NCI-H82 (cell line): ENCODE data around the gene KRTAP5-6.

Experiments
- DNase-seq: peaks from one replicate; lab custom pipeline; 2025; lab: John Stamatoyannopoulos, UW

KRTAP5-6 gene

GRCh38 chr11:1702506-1702905, 5.5 kb downstream of the KRTAP5-6 start:
- DNase-seq, result no peak

DNA sequence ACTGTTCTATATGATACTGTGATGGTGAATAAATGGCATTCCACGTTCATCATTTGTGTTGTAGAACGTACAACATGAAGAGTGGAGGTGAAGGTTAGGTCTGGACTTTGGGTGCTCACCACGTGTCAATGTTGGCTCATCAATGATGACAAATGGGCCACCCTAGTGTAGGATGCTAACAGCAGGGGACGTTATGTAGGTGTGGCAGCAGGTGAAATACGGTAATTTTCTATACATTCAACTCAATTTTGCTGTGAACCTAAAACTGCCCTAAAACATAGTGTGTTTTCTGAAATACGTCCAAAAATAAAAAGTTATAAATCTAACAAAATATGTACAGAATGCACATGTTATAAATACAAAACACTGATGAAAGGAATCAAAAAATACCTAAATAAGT, 6.2 kb downstream of the KRTAP5-6 start:
- DNase-seq, result no peak

GRCh38 chr11:1705126-1706052, 8.4 kb downstream of the KRTAP5-6 start:
- no peak for DNase-seq

DNA sequence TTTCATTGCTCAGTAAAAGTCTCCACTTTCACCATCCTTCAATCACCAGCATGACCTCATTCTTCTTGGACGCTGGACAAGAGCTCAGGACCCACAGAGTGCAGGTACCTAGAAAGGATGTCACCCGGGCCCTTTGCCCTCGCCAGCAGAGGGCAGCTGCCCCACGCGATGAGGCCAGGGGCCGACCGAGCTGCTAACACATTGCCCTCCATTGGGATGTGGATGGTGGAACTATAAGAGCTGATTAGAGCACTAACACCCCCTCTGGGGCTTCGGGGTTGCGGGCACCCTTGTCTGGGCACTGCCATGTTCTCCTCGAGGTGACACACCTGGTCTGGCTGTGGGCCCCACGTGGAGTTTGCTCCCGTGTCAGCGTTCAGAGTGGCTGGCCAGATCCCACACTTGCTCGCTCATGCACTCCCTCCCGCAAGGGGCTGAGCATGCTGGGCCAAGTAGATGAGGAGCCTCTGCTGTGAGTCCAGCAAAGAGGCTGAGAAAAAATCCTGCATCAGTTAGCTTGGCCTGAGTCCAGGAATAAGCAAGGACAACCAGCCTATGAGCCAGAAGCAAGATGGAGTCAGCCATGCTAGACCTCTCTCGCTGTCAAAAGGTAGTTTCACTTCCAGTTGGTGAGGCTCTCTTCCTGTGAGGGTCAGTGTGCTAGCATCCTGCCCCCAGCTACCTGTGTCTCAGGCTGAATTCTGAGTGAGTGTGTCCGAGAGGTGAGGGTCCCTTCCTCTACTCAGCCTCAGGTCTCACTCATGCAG, 9.8 kb downstream of the KRTAP5-6 start:
- peak; percentile 2 for DNase-seq

DNA sequence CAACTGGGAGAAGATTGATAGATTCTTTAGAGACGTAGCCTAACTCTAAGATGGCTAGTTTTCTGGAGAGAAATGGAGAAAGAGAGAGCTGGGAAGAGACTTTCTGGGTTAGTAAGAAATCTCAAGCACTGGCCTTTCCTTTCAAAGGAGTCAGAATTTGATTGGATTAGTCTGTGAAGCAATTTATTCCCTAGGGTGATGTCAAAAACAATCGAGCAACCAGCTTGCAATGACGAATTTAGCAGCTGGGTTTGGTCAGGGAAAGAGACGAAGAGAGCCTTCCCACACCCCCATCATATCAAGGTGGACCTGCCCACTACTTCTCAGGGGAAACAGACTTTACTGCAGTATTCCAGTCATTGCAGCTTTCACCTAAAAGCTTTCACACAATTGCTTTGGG, 10.8 kb downstream of the KRTAP5-6 start:
- DNase-seq, result peak; percentile 9

DNA sequence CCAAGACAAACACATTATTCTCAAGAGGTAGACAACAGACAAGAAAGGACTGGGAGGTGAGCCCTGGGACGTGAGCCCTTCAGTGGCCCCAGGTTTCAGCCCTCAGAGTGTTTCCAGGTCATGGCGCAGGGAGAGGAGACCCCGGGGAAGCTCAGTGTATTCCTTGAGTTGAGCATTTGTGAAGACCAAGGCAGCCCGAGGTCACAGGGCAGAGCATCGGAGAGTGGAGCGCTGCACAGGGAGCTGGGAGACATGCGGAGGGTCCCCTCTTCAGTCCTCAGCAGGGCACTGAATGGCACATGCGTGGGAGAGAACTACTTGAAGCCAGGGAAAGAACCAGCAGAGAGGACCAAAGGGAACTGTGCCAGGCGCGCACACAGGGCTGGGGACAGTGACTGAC, 11.7 kb downstream of the KRTAP5-6 start:
- DNase-seq, result no peak

DNA sequence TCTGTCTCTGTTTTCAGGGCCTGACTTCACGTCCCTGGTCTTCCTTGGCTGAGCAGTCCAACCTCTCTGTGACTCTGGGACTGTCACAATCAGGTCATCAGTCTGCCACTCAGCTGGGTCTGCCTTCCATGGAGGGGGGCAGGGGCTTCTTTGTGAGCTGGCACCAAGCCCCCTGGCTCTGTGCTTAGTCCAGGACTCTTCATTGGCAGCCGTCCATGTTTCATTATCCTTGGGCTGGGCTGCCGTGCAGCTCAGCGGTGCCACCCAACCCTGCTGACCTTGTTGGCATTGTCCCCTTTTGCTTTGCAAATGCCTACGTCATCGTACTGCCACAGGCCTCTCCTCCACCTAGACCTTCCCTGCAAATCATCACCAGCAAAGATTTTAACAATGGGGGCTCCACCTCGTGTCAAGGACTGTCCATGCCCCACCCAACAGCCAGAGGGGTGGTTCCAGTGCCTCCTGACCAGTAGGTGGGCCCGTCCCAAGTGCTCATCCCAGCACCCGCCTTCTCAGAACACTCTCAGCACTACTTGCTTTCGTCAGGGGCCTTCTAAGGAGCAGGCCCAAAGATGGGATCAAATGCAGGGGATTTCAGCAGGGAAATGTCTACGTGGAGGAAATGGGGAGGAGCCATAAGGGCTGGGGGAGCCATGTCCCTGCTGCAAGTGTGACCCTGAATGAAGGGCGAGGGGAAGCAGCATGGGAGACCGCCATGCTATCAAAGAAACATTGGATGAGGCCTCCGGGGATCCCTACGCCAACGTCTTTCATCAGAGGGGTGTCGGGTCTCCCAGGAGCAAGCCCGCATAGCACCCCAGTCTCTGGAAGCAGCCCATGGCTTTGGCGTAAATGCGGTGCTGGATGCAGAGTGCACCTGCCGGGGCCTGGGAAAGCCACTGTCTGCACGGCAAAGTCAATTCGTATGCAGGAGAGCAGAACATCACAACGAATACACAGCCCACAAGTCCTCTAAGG, 18.2 kb downstream of the KRTAP5-6 start:
- DNase-seq, result no peak

- no peak for DNase-seq
Measured at GRCh38 chr11:1717745-1718144, 20.8 kb downstream of the KRTAP5-6 start.

GRCh38 chr11:1718326-1718725, 21.3 kb downstream of the KRTAP5-6 start:
- DNase-seq, result no peak

GRCh38 chr11:1719781-1720180, 22.8 kb downstream of the KRTAP5-6 start:
- DNase-seq, result no peak

DNA sequence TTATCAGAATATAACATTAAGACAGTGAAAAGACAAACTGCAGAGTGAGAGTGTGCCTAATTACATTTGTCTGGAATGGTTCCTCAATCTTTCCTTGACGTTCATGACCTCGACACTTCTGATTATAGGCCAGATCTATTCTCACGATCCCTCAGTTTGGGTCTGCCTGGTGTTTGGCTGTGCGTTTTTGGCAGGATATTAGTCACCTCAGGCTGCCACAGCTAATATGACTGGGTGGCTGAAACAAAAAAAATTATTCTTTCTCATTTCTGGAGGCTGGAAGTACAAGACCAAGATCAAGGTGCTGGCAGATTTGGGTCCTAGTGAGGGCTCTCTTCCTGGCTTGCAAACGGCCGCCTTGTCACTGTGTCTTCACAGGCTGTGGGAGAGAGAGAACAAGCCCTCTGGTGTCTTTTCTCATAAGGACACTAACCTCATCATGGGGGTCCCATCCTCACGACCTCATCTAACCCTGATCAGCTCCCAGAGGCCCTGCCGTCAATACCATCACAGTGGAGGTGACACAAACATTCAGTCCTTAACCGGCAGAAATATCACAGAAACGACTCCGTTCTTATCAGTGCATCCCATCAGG, 30.2 kb downstream of the KRTAP5-6 start:
- no peak for DNase-seq

DNA sequence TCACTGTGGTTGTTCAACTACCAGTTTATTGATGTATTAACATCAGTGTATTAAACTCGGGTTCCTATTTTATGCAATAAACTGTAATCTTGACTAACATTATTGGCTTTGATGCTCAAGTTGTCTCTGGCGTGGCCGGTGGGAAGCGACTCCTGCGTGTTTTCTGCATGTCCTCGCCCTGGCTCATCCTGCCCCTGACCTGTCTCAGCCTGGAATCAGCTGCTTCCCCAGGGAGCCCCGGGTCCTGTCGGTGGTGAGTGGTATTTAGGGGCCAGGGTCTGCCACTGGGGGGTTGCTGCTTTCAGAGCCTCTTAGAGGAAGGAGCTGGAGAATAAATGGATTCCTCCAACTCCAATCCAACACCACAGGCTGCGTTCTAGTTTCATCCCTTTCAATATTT, 30.9 kb downstream of the KRTAP5-6 start:
- DNase-seq, result no peak

- DNase-seq, result no peak
Measured at GRCh38 chr11:1728301-1728700, 31.3 kb downstream of the KRTAP5-6 start.

- DNase-seq, result no peak
Measured at GRCh38 chr11:1728931-1729691, 32.1 kb downstream of the KRTAP5-6 start.

GRCh38 chr11:1729692-1730011, 32.7 kb downstream of the KRTAP5-6 start:
- no peak for DNase-seq

DNA sequence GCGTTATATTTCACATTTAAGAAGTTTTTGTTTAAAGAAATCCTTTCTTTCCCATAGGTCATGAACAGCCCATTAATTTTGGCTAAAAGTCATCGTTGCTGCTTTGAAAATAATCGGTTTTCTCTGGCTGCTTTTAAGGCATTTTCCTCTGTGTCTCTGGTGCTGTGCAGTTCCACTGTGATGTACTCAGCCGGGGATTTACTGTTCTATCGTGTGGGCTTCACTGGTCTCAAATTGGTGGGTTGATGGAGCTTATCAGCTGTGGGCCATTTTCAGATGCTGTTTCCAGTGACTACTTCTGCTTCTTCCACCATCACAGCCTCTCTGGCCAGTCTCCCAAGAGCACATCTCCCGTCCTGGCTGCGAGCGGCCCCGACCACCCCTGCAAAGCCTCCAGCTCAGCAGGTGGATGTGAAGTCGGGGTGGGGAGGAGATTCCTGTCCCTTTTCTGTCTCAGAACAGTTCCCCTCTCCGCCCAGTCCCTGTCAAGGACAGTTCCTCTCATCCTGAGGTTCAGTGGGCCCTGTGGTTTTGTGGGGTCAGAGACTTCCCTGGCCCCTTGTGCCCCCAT, 33.1 kb downstream of the KRTAP5-6 start:
- DNase-seq, result no peak

GRCh38 chr11:1731451-1732059, 34.6 kb downstream of the KRTAP5-6 start:
- no peak for DNase-seq

DNA sequence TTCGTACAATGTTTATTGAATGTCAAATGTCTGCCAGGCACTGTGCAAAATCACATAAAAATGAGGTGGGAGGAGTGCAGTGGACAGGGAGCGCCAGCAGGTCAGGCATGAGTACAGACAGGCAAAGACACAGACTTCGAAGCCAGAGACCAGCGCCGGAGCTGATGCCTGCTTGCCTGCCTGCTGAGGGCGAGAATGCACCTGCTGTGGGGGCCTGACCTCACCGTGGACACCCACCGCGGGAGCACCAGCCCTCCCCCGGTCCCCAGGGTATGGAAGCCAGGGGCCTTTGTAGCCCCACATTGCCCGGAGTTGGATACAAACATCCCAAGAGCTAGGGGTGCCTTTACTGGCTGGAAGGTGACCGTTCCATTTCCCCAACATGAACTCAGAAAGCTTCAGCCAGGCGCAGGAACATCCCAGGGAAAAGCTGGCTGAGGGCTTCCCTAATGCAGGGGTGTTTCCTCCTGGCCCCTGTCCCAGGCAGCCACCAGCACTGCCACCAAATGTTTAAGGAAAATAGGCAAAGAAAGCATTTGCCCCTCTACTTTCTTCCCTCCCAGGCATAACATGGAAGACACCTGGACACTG, 35.5 kb downstream of the KRTAP5-6 start:
- DNase-seq, result no peak

DNA sequence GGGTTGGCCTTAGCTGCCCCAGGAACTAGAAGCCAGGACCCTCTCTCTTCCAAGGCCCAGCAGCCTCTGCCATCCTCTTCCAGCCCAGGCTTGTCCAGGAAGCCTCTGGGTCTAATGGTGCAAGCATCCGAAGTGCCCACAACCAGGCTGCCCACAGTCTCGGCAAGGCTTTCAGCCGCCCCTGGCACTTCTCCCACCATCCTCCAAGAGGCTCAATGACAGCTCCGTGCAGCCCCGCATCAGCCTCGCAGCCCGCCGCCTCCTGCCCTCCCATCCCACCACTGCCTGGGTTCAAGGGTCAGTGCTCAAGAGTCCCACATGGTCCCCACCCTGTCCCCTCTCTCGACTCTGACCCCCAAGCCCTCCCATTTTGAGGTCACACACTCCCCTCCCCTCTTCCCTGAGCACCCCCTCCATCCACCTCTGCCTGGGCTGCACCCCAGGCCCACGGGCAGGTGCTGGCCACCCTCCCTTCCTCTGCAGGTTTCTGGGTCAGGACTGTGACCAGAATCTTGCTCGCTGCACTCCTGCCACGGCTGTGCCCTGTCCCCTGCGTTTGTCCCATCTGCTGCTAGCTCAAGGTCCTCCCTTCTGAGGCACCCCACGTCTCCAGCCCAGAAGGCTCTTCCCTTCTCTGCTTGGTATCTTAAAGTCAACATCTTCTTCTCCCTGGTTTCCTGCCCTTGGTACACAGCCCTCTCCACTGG, 36.2 kb downstream of the KRTAP5-6 start:
- DNase-seq, result no peak
